ENCODE data around the gene RNF180.
"Not testable (repeated sequence)": the region's sequence is repeated elsewhere in the genome, so short reads cannot be mapped to it uniquely, and the experiment has no call there.

RNF180 gene

GRCh38 chr5:64285188-64286130 lies 119.8 kb downstream of the RNF180 start:
- DNase-seq: no peak

DNA sequence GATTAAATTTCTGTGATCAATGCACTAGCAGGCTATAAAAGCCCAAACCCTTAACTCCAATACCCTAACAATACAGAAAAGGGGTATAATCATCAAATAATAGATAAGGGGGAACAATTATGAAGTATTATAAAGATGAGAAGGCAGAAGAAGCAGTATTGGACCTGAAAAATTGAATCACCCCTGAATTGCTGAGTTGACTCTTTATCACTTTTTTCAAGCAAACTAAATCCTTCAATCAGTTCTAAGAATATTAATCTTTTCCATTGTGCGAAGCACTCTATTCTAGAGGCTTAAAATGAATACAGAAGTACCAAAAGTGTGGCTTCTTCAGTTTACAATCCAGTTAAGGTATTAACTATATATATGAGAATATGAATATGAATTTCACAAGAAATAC lies 120.7 kb downstream of the RNF180 start:
- no peak for DNase-seq

DNA sequence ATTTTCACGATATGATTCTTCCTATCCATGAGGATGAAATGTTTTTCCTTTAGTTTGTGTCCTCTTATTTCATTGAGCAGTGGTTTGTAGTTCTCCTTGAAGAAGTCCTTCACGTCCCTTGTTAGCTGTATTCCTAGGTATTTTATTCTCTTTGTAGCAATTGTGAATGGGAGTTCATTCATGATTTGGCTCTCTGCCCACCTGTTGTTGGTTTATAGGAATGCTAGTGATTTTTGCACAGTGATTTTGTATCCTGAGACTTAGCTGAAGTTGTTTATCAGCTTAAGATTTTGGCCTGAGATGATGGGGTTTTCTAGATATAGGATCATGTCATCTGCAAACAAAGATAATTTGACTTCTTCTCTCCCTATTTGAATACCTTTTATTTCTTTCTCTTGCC lies 122.9 kb downstream of the RNF180 start:
- not testable (repeated sequence) for DNase-seq

DNA sequence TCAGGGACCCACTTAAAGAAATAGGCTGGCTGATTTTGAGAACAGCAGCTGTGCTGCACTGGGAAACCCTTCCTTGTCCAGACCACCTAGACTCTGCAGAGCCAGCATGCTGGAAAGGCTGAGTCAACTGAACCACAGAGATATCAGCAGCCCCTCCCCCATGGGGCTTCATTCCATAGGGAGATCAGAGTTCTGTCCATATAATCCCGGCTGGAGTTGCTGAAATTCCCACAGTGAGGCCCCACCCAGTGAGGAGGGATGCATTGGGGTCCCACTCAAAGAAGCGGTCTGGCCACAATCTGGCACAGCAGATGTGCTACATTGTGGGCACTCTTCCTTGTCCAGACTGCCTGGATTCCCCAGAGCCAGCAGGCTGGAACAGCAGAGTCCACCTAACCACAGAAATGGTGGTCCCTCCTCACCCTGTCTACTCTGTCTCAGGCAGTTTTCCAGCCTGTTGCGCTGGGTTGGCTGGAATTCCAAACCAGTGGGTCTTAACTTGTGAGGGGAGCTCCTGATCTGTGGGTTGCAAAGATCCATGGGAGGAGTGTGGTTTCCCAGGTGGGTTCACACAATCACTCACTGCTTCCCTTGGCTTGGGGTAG lies 127.1 kb downstream of the RNF180 start:
- no peak for DNase-seq

DNA sequence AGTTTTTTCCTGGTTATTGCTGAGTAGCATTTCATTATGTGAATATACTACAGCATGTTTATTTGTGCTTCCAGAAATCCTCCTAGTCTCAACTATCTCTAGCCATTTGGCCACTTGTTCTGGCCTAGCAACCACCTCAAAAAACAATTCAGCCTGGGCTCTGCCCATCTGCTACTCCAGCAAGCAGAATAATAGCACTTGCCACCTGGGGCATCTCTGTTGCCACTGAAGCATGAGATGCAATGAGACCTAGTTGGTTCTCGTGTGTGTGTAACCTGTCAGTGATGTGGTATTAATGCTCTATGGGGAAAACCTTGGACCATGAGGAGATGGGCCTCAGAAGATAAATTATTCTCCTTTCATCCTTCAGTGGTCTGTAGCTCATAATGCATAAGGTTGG lies 129.5 kb downstream of the RNF180 start:
- no peak for DNase-seq

DNA sequence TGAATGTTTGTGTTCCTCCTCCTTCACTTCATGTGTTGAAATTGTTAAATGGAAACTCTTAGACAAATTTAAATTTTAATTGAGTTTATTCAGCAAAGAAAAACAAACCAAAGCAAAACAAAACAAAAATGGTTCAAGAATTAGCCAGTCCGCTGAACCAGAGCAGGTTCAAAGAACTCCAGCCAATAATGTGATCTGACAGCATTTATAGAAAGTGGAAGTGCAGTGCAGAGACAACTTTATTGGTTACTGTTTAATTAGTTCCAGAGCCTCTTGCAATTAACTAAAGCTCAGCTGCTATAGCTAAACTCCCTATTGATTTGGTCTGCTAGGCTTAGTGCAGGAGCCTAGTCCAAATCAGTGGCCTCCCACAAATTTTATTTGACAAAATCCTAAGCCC lies 132.9 kb downstream of the RNF180 start:
- DNase-seq: no peak

GRCh38 chr5:64299805-64300204 lies 134.2 kb downstream of the RNF180 start:
- no peak for DNase-seq

GRCh38 chr5:64301566-64301965 lies 135.9 kb downstream of the RNF180 start:
- no peak for DNase-seq

DNA sequence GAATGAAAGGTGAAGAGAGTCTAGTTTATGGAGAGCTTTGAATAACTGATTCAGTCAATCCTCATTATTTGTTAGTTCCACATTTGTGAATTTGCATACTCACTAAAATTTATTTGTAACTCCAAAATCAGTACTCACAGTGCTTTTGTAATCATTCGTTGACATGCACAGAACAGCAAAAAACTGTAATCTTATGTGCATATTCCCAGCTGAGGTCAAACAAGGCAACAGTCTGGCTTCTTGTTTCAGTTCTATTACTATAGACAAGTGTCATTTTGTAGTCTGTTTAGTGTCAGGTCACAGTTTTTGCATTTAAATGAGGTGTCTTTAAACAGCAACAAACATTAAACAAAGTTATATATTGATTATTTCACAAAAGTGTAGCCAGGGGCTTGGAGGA lies 142.5 kb downstream of the RNF180 start:
- DNase-seq: no peak

DNA sequence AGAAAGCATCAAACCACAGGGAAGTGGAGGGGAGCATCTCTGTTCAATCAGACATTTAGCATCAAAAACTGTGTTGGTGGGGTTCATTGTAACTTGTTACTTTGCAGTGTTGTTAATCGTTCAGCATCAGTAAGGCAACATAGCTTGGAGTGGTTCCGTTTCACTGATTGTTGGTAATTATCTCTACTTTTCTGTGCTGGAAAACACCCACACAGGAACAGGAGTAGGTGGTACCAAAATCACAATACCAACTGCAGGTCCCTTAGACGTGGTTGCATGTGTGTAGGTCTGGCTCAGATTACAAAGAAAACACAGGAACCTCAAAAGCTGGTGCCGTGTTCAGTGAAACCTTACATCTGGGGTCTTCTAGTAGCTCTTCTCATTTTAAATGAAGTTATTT lies 146.8 kb downstream of the RNF180 start:
- DNase-seq: no peak

DNA sequence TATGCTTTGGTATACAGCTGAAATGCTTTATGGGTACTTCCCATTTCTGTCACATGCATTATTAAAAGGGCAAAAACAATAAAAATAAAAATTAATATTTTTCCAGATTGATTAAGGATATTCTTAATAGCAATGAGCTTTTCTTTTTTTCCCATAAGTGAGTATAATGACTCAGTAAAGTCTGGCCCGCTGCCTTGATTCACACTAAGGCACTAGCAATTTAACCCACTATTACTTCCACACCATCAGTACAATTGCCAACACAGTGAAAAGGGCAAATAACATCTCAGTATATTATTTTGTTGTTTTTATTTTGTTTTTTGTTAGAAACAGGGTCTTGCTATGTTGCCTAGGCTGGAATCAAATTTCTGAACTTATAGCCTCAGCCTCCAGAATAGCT lies 150.1 kb downstream of the RNF180 start:
- no peak for DNase-seq

DNA sequence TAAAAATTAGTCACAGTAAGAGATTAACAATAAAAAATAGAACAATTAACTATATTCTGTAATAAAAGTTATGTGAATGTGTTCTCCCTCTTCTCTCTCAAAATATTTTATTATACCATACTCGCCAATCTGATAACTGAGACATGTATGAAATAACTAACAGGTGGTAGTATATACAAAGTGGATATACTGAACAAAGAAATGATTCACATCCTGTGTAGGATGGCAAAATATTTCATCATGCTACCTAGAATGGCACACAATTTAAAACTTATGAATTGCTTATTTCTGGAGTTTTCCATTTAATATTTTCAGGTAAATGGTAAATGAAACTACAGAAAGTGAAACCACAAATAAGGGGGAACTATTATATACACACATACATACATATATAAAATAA lies 152.5 kb downstream of the RNF180 start:
- no peak for DNase-seq

DNA sequence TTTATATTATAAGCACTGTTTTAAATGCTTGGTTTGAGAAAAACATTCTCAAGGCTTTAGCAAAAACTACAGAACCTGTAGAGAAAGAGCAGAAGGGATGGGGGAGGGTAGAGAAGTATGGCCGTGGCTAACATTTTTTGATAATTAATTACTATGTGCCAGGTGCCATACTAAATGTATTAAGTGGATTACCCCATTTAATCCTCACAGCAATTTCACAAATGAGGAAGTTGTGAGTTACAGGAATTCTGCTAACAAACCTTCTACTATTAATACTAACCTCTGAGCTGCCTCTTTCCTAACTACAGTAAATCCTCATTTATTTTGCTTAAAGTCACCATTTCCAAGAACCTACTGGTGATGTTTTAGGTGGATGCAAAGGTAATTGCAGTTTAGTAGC lies 157.9 kb downstream of the RNF180 start:
- DNase-seq: no peak

- DNase-seq: no peak
These were observed 165.1 kb downstream of the RNF180 start for GRCh38 chr5:64330728-64331231.

DNA sequence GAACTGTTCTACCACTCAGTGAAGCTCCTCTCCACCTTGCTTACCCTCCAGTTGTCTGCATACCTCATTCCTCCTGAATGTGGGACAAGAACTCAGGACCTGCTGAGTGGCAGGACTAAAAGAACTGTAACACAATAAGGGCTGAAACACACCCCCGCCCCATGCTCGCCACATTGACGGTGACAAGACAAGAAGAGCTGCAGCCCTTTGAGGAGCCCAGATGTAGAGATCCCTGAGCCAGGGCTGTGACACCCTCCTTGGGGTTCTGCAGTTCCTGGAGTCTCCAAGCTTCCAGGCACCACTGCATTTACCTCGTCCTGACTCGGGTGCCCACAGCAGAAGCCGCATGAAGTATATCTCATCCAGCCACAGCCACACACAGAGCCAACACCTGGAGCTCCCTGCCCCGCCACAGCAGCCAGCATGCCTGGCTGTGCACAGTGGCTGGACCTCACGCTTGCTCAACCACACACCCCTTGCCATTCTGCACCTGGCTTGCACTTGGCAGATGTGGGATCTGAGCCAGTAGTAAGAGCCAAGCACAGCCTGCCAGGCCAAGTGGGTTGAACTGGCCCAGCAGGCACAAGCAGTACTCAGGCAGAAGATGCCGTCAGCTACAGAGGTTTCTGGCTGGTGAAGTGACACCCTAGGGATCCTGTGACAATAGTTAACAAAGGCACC lies 166.1 kb downstream of the RNF180 start:
- DNase-seq: no peak

DNA sequence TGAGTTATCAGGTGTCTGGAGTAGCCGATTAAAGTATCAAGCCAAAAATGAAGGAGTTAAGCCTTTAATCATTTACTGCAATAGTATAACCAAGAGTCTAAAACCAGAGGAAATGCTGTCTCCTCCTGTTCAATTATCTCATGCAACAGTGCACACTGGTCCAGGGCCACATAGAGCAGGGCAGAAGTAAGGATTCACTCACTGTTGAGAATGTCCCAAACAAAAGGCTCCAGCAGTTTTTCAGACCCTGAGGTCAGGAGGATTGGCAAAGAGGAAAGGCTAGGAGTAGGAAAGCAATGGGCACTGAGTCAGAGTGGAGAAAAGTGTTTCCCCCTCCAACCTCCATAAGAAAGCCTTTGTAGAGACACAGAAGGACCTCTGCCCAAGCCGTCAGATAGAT lies 168.2 kb downstream of the RNF180 start:
- no peak for DNase-seq

DNA sequence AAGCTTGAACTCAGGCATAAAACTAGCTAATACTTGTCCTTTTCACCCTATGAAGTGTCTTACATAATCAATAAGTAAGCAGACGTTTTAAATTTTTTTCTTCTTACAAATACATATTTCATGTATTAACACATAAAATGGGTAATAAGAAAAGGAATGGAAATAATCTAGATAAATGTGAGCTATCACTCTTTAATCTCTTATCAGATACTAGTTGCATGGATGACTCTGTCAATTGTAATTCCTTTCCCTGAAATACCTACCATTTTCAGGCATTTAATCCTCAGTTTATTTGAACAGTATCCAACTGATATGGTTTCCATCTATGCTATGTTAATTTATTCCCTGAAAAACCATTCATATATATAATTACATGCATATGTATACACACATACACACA lies 174.1 kb downstream of the RNF180 start:
- DNase-seq: no peak

GRCh38 chr5:64340293-64340692 lies 174.7 kb downstream of the RNF180 start:
- DNase-seq: no peak

- no peak for DNase-seq
These were observed 175.7 kb downstream of the RNF180 start for GRCh38 chr5:64341340-64341739.

DNA sequence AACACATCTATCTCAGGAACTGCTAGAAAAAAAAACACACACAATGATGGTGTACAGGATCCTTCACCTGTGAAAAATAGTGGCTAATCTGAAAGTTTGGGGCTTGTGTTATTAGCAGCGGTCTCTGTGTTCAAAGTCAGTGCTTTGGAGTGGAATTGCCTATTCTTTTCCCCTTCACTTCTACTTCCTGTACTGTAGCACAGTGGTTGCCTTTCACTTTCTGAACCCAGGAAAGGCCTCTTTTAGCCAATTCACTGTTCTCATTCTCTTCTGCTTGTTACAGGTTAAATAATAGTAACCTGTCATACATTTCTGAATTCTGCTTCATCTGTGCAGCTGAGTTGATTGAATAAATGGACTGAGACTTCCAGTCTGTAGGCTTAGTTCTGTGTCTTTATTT lies 178.9 kb downstream of the RNF180 start:
- no peak for DNase-seq

- DNase-seq: no peak
These were observed 181.7 kb downstream of the RNF180 start for GRCh38 chr5:64347309-64347708.

GRCh38 chr5:64364426-64364825 lies 198.8 kb downstream of the RNF180 start:
- DNase-seq: no peak

- no peak for DNase-seq
These were observed 219.1 kb downstream of the RNF180 start for GRCh38 chr5:64384765-64385164.

DNA sequence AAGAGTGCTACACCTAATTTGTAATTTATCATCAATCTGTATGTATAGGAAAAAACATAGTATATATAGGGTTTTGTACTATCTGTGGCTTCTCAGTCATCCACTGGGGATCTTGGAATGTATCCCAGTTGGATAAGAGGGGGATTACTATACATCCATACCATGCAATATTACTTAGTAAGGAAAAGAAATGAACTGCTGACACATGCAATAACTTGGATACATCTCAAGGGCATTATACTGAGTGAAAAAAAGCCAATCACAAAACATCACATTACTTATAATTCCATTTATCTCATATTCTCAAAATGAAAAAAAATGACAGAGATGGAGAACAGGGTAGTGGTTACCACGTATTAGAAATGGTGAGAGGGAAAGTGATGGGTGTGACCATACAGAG lies 231.9 kb downstream of the RNF180 start:
- no peak for DNase-seq
